GOT3 (cell line): Measurements from ENCODE around the gene AREL1.

ENCODE experiments used
- DNase-seq: peaks from one replicate; lab custom pipeline; 2025; ENCODE audit warnings: mixed read lengths; lab: John Stamatoyannopoulos, UW

Gene AREL1

GRCh38 chr14:74697543-74697942, 15.3 kb downstream of the AREL1 start:
- DNase-seq = no peak

- no peak for DNase-seq
These were observed 15.9 kb downstream of the AREL1 start for GRCh38 chr14:74697011-74697410.

- no peak for DNase-seq
These were observed 17.5 kb downstream of the AREL1 start for GRCh38 chr14:74695406-74695805.

DNA sequence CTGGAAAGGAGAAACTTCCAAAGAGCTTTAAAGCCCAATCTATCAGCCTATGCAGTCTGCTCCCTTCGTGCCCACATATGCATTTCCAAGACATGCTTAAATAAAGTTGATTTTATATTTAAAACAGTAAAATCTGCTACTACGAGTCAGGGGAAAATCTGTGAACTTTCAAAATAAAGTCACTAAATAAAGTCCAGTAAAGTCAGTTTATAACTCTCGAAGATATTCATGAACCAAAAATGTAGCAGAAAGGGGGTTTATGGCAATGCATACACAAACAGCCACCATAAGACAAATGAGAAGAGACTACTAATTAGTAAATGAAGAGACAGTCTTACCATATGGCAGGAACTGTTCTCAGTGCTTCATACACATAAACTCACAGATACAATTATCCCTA, 19.7 kb downstream of the AREL1 start:
- DNase-seq = no peak

GRCh38 chr14:74691456-74691855, 21.4 kb downstream of the AREL1 start:
- DNase-seq = no peak

- DNase-seq = no peak
These were observed 26.8 kb downstream of the AREL1 start for GRCh38 chr14:74685921-74686678.

GRCh38 chr14:74685056-74685455, 27.8 kb downstream of the AREL1 start:
- DNase-seq = no peak

DNA sequence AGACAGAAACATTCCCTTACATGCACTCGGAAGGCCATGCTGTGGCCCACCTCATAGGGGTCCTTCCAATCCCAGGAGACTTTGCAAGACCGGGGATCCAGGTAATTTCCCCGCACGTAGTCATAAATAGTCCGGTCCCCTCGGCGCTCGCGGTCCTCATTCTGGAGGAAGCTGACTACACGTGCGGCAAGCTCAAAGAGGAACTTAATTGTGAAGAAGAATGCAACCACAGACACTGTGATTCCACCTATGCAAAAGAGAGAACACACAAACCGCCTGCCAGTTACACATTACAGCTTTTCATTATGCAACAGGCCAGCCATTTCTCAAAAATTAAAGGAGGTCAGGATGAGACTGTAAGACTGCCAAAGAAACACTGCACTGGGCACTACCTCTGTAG, 28.4 kb downstream of the AREL1 start:
- no peak for DNase-seq

DNA sequence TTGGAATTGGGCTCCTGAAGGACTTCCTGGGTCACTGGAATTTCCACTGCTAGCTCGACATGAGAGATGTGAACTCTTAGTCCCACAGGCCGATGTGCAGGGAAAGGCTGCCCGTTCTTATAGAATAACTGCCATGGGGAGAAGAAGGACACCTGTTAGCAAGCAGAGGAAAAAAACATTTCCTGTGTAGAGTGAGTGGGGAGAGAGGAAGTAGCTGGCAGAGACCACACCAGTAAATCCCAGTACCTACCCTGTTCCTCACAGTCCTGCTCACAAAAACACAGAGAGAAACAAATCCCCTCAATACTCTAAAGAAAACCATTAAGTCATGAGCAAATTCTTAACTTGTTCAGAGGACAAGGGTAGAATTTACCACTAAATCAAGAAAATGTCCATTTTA, 29.5 kb downstream of the AREL1 start:
- no peak for DNase-seq

DNA sequence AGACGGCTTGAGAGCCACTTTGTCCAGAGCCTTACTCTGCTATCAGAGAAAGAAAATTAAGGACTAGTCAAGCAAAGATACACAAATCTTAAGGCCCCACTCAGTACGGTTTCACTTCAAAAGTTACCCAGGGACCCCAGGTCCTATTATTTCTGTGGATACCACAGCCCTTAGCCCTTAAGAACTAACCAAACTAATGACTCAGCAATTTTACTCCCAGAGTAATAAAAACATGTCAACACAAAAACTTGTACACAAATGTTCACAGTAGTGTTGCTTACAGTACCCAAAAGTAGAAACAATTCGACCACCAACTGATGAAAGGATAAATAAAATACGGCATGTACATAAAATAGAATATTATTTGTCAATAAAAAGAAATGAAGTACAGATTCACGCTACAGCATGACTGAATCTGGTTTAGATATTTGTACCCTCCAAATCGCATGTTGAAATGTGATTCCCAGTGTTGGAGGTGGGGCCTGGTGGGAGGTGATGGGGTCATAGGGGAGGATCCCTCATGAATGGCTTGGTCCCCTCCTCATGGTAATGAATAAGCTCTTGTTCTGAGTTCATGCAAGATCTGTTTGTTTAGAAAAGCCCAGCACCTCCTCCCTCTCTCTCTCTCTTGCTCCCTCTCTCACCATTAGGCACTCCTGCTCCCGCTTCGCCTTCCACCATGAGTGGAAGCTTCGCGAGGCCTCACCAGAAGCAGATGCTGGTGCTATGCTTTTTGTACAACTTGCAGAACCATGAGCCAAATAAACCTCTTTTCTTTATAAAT, 30.5 kb downstream of the AREL1 start:
- DNase-seq = no peak

- no peak for DNase-seq
These were observed 37.7 kb downstream of the AREL1 start for GRCh38 chr14:74675219-74675618.

DNA sequence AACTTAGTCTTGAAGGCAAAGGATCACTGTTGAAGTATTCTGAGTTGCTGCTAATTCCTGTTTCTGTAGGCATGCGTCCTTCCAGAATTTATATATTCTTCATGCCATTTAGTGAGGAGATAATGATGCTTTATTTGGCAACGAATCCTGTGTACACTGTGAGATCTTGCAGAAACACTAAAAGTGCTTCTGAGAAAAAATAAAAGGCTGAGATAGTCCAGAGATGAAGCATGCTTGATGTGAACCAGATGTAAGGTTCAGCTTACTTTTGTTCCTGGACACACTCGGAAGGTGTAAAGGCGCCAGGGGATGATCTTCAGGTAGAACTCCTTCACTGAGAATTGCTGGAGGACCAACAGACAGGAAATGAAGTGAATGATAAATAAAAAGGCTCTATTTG, 39.1 kb downstream of the AREL1 start:
- DNase-seq = no peak

DNA sequence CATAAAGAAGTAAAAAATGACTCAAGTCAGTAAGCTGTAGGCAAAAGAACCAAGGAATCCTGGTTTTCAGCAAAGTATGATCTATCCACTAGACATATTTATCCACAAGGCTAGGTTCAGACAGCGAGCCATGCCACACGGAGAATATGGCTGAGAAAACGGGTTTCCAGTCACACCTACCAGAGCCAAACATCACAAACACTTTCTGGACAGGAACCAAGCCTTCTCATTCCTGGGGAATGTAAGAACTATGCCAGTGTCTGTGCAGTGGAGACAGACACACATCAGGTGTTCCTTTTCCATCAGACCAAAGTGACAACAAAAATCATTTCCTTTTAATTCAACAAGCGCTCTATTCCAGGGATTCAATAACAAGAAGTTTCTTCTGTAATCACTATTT, 41.1 kb downstream of the AREL1 start:
- DNase-seq = no peak

DNA sequence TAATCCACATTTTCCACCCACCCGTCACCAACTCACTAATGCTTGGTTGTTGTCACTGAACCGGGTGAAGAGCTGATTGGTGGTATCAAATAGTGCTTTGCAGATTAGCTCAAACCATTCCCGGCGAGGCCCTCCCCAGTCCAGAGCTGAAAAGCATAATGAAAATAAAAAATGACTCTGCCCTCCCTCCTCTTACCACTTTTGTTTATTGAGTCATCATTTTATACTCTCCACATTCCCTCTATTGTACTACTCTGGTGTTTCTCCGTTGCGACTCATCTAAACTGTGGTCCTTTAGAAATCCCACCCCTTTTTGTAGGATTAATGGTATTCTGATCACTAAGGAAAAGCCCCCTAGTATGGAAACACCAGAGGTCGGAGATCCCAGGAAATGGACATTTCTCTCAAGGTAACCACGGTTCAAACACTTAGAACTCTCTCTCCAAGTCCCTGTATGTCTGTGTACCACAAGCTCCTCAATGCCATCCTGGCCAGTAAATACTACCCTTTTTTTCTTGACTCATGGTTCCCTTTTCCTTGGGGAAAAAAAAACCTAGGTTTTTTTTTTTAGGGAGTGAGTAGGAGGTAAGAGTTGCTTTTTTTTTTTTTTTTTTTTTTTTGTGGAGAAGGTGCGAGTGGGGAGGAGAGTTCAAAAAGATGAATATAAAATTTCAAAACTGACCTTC, 42.0 kb downstream of the AREL1 start:
- DNase-seq = no peak

- DNase-seq = no peak
These were observed 43.0 kb downstream of the AREL1 start for GRCh38 chr14:74669846-74670245.

DNA sequence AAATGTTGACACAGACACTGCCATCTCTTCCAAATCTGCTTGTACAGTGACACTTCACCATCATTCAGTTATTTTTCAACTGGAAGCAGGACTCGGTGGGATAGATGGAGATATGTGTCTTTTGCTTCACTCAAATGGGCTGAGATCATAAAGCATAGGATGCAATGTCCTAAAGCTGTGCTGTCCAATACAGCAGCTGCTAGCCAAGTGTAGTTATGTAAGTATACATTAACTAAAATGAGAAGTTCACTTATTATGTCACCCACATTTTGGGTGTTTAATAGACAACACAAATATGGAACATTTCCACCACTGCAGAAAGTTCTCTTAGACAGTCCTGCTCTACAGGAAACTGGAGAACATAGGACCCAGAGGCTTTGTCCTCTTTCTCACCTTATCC, 43.6 kb downstream of the AREL1 start:
- DNase-seq = no peak

- DNase-seq = no peak
These were observed 45.1 kb downstream of the AREL1 start for GRCh38 chr14:74667758-74668157.

DNA sequence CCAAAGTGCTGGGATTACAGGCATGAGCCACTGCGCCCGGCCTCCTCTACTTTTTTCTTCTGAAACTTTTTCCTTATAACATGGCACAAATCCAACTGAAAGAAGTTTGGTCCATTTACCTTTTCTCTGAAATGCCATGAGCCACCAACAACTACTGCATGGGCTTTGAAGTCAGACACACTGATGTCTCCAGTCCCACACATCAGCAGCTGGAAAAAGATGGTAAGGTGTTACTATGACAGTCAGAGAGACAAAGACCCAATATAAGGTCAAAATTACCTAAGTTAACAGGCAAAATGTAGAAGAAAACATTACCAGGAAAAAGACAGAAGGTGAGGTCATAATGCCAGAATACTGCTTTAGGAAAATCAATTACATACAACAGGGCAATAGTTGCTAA, 48.2 kb downstream of the AREL1 start:
- no peak for DNase-seq

DNA sequence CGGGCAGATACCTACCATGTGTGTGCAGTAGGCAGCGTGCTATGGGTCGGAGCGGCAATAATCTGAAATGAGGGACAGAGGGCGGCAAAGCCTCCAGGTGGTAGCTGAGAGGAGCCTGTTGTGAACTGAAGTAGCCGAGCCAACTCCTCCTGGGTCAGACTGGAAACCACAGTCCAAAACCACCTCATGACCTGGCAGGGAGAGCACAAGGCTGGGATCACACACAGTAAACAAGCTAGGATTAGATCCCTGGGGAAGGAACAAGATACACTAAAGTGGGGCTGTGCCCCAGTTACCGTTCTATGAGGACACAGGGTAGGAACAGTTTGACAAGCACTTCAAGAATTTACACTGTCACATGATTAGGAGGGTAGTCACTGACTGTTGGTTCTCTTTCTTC, 49.0 kb downstream of the AREL1 start:
- DNase-seq = no peak

- DNase-seq = no peak
These were observed 51.0 kb downstream of the AREL1 start for GRCh38 chr14:74661726-74662450.

DNA sequence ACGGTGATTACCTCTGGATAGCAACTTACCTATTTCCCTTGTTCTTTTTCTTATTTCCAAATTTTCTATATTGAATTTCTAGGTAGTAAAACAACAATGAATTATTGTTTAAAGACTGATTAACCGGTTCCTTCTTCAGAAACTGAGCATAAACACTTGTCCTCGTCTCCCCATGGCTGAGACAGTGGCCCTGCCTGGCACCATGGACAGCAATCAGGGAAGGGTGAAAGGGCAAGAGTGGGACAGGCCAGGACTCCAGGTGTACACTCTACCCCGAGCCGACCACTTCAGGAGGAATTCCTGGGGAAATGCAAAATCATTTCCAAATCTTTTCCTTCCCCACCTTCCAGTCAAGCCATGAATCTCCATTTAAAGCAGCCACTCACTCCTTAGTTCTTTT, 52.0 kb downstream of the AREL1 start:
- DNase-seq = no peak

DNA sequence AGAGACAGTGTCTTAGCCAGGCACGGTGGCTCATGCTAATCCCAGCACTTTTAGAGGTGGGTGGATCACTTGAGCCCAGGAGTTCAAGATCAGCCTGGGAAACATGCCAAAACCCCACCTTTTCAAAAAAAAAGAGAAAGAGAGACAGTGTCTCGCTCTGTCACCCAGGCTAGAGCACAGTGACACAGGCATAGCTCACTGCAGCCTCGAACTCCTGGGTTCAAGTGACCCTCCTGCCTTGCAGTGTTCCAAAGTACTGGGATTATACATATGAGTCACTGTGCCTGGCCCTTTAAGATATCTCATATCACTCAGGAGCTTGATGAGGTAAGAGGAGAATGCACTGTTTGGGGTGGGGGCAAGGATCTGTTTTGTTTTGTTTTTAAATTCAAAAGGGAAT, 52.7 kb downstream of the AREL1 start:
- no peak for DNase-seq
